HL-60 (cell line): ENCODE results near the gene NPW.

Experiments used
- DNase-seq, 2 experiments: peaks; one replicate each; pipeline ENCODE4 v3.0.0-alpha.2; 2010 to 2020; ENCODE audit warnings: low read depth in 1 of 2, low spot score in 1 of 2
- H3K27ac ChIP-seq: fragments of 250-450 bp; sonication (Bioruptor Pico); replicated peaks from 2 replicates; pipeline ENCODE4 v1.5.1; 2020; ENCODE audit warnings: mild to moderate bottlenecking, moderate library complexity
- H3K27me3 ChIP-seq: fragments of 250-450 bp; sonication (Bioruptor Pico); 2 replicates; pipeline ENCODE4 v1.5.1; 2021; ENCODE audit warnings: mild to moderate bottlenecking, moderate library complexity; ENCODE audit not compliant: insufficient read depth, poor library complexity, severe bottlenecking
- H3K4me3 ChIP-seq: replicated peaks from 2 replicates; pipeline ENCODE4 v1.5.1; 2011; ENCODE audit warnings: mild to moderate bottlenecking, control low read depth, low read length; ENCODE audit not compliant: insufficient read depth
- GABPA ChIP-seq: IDR thresholded peaks from 2 replicates; pipeline ENCODE4 v1.6.1; 2012; ENCODE audit warnings: low read depth
- POLR2AphosphoS5 ChIP-seq: IDR thresholded peaks from 2 replicates; pipeline ENCODE4 v1.6.1; 2012; ENCODE audit warnings: low read depth
- SPI1 ChIP-seq: IDR thresholded peaks from 2 replicates; pipeline ENCODE4 v1.6.1; 2012; ENCODE audit warnings: low read depth, mild to moderate bottlenecking, borderline replicate concordance
- TF ChIP-seq, protein P1 (sequence below): IDR thresholded peaks from one replicate; pipeline ENCODE4 v1.5.1; 2011; ENCODE audit warnings: low read length, control low read depth, inconsistent platforms; ENCODE audit not compliant: insufficient read depth
- TF ChIP-seq, protein P2 (sequence below): IDR thresholded peaks from 2 replicates; pipeline ENCODE4 v1.6.1; 2012; ENCODE audit warnings: low read depth; ENCODE audit not compliant: insufficient replicate concordance

Gene NPW

DNA sequence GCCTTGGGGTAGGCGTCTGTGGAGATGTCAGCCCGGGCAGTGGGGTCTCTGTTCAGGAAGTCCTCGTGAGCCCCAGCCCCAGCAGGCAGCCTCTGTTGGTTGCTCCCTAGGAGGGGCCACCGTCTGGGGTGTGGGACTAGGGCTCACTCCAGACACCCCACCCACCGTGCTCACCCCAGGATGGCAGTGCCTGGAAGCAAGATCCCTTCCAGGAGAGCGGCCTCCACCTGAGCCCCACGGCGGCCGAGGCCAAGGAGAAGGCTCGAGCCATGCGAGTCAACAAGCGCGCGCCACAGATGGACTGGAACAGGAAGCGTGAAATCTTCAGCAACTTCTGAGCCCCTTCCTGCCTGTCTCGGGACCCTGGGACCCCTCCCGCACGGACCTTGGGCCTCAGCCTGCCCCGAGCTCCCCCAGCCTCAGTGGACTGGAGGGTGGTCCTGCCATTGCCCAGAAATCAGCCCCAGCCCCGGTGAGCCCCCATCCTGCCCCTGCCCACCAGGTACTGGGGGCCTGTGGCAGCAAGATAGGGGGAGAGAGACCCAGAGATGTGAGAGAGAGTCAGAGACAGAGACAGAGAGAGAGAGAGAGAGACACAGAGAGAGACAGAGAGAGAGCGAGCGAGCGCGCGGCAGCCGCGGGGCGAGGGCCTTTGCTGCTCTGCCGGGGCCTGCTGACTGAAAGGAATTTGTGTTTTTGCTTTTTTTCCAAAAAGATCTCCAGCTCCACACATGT is 18.2 kb downstream of the NPW start:
- Histone ChIP-seq H3K27me3 (peaks cover 8% of the 10 kb centered on the region), H3K4me3 (no peak overlapping the region), H3K27ac (no peak overlapping the region)
- DNase-seq, result no peak
- no peak for TF ChIP-seq GABPA
- no peak for TF ChIP-seq SPI1
- TF ChIP-seq, protein P1, sequence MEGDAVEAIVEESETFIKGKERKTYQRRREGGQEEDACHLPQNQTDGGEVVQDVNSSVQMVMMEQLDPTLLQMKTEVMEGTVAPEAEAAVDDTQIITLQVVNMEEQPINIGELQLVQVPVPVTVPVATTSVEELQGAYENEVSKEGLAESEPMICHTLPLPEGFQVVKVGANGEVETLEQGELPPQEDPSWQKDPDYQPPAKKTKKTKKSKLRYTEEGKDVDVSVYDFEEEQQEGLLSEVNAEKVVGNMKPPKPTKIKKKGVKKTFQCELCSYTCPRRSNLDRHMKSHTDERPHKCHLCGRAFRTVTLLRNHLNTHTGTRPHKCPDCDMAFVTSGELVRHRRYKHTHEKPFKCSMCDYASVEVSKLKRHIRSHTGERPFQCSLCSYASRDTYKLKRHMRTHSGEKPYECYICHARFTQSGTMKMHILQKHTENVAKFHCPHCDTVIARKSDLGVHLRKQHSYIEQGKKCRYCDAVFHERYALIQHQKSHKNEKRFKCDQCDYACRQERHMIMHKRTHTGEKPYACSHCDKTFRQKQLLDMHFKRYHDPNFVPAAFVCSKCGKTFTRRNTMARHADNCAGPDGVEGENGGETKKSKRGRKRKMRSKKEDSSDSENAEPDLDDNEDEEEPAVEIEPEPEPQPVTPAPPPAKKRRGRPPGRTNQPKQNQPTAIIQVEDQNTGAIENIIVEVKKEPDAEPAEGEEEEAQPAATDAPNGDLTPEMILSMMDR, result no peak
- TF ChIP-seq, protein P2, sequence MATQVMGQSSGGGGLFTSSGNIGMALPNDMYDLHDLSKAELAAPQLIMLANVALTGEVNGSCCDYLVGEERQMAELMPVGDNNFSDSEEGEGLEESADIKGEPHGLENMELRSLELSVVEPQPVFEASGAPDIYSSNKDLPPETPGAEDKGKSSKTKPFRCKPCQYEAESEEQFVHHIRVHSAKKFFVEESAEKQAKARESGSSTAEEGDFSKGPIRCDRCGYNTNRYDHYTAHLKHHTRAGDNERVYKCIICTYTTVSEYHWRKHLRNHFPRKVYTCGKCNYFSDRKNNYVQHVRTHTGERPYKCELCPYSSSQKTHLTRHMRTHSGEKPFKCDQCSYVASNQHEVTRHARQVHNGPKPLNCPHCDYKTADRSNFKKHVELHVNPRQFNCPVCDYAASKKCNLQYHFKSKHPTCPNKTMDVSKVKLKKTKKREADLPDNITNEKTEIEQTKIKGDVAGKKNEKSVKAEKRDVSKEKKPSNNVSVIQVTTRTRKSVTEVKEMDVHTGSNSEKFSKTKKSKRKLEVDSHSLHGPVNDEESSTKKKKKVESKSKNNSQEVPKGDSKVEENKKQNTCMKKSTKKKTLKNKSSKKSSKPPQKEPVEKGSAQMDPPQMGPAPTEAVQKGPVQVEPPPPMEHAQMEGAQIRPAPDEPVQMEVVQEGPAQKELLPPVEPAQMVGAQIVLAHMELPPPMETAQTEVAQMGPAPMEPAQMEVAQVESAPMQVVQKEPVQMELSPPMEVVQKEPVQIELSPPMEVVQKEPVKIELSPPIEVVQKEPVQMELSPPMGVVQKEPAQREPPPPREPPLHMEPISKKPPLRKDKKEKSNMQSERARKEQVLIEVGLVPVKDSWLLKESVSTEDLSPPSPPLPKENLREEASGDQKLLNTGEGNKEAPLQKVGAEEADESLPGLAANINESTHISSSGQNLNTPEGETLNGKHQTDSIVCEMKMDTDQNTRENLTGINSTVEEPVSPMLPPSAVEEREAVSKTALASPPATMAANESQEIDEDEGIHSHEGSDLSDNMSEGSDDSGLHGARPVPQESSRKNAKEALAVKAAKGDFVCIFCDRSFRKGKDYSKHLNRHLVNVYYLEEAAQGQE, result no peak
- no peak for TF ChIP-seq POLR2AphosphoS5

DNA sequence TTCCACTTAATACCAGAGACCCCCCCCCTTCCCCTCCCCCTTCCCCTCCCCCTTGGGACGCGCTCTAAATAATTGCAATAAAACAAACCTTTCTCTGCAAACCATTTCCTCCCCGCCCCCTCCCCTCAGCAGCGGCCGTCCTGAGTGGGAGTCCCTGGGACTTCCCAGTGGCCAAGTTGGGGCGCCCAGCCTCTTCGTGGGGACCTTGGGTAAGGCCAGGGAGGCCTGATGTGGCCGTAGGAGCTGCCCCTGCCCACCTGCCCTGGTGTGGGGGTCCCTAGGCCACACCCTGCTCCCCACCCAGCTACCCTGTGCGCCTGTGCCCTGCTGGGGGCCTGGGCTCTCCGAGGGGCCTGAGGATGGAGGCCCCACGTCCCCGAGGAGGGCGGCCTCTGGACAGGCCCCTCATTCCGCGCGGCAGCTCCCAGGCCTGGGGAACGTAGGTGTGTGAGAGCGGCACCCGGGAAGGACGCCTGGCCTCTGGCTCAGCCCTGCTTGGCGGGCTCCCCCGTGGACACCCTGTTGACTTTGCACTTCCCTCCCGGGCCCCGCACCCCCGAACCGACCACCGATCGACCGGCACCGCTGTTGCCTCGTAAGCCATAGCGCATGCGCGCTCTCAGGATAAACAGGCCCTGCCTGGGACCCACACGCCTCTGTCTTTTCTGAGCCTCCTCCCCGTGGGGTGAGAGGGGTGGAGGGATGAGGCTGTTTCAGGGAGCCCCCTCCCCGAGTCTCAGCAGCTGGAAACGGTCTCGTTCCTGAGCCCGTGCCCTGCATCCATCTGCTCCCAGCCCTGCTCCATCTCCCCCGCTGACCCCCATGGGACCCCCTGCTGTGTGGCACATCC is 19.0 kb downstream of the NPW start:
- no peak for DNase-seq
- Histone ChIP-seq H3K27me3 (peaks cover under 1% of the 10 kb centered on the region), H3K4me3 (no peak overlapping the region), H3K27ac (no peak overlapping the region)
- TF ChIP-seq, protein P2, result no peak

DNA sequence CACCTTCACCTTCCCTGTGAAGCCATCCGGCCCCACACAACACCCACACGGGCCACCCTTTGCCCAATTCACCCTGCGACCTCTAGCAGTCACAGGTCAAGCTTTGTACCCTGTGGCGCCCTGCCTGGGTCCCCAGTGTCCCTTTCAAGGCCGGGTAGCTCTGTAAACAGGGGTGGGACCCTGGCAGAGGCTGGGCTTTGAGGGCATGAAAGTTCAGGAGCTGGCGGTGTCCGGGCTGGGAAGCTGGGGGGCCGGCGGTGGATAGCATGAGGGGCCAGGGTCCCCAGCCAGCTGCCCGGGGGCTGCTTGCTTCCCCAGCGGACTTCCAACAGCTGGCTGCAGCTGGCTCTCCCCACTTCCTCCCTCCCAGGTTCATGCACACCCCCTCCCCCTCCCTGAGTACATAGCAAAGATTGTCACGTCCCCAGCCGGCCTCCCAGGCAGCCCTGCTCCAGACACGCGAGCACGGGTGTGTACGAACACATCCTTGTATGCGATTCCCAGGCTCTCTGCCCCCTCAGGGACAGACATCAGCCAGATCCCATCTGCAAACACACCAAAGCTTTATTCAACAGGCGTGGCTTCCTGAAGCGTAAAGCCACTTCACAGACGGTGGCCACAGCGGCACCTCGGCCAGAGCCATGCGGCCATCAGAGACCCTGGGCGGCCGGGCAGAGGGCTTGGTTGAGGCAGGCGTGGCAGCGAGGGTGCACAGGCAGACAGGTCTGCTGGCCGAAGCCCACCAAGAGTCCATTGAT is 19.9 kb downstream of the NPW start:
- no peak for TF ChIP-seq POLR2AphosphoS5
- TF ChIP-seq, protein P1, result no peak
- peak; percentile 65; the same call in 1 of the 2 replicates for TF ChIP-seq SPI1
- Histone ChIP-seq H3K27me3 (no peaks in the 10 kb centered on the region), H3K4me3 (no peak overlapping the region), H3K27ac (no peak overlapping the region)
- DNase-seq, result peak in 1 of 2 experiments; percentile 42
